GM19099 (cell line): ENCODE measurements around the gene MMP17.

Source experiments
- POLR2A ChIP-seq: IDR thresholded peaks from 3 replicates; pipeline ENCODE4 v1.6.1; 2011; ENCODE audit warnings: low read depth; ENCODE audit not compliant: insufficient read length; ENCODE audit errors: extremely low read depth

MMP17 gene

DNA sequence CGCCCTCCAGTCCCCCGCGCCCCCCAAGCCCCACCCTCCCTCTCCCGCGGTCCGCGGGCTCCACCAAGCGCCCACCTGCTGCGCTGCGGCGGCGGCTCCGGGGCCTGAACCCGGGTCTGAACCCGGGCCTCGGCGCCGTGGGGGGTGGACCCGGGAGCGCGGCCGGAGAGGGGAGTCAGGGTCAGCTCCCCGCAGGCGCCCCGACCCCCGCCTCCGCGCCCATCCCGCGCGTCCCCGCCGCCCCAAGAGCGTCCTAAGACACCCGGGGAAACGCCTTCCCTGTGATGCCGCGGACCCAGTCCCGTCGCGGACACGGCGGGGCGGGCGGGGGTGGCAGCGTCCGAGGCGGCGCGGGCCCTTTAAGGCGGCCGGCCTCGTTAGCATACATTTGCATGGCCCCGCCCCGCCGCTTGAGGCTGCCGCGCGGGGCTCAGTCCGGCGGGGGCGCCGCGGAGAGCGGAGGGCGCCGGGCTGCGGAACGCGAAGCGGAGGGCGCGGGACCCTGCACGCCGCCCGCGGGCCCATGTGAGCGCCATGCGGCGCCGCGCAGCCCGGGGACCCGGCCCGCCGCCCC is at the start of gene MMP17:
Gene MMP17 (plus strand): TSS at position 433 of the 574 bp plus-strand sequence. CDS start 102 bp downstream, at position 535.
- TF ChIP-seq POLR2A = peak; percentile 42

GRCh38 chr12:131779027-131779426 is 49.2 kb upstream of the MMP17 start:
- no peak for TF ChIP-seq POLR2A

GRCh38 chr12:131782061-131782460 is 46.1 kb upstream of the MMP17 start:
- no peak for TF ChIP-seq POLR2A

DNA sequence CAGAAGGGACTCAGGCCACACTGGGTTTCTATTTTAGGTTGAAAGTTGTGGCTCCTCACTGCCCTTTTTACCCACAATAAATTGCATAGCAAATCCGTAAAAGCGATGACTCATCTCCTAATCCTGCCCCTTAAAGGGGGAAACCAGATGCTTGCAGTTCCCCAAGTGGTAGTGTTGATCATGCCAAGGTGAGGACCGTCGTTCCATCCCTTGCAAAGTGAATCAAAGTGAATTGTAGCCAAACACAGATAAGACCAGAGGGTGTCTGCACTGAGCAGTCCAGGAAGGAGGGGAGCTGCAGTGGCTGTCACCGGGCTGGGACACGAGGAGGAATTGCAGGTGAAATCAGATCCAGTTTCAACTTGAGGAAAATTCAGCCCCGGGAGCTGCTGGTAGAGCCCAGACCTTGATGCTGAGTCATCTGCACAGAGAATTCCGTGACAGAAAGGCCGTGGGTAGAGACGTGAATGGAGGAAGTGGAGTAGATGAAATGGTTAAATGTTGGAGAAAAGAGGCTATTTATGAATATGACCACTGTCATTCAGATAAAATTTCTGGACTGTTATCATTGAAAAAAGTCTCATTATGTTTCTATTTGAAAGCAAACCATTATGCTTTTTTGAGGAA is 44.2 kb upstream of the MMP17 start:
- TF ChIP-seq POLR2A = no peak

DNA sequence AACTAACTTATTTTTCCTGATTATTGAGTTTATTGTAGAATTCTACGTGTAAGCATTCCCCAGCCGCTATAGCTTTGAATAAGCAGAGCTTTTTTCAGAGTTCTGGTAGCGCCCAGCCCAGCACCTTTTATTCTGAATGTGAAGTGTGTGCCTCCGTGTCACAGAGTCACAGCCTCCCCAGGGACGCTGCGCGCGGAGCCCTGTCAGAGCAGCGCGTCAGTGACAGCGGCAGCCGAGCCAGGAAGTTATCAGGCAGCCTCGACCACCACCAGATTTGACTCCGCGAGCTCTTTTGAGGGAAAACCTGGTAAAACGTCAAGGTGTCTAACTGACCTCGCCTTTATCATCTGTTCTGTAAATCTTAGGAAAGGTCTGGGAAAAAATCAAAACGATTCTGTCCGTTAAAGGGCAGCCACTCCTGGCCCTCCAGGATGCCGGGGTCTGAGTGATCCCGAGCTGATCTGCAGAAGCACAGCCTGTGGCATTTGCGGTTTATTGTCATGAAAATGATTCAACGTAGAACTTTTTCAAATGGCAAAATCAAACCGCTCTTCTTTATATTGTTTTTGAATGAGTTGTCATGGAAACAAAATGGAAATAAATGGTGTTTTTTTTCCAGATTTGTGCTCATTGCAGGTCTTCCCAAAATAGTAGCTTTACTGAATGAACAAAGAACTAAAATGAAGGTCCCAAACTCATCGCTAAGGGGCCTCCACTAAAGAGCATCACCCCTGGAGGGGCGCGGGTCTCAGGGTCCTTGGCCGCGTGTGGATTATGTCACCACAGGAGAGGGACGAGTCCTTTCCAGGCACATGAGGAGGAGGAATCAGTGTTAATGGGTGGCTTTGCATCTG is 43.1 kb upstream of the MMP17 start:
- no peak for TF ChIP-seq POLR2A

DNA sequence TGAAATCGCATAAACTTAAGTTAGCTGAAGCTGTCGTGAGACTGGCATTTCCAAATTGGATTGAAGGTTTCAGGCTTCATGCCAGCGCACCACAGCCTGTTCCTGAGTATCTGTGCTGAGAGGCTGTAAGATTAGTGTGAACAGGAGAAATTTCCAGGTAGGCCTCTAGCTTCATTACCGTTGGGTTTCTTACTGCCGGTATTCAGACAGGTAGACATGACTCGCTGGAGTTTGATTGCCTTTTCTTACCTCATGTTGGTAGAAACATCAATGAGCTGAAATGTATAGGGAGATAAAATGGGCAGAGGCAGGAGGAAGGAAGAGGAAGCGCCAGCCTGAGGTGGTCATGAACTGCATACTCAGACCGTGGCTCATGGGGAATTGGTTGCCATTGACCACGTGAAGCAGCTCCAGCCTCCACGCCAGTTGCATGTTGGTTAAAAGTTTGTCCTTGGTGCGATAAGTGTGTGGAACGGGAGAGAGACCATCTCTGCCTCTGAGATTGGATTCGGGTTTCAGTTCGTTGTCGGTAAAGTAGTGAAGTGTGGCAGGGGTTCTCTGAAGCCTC is 42.3 kb upstream of the MMP17 start:
- no peak for TF ChIP-seq POLR2A

GRCh38 chr12:131786331-131786730 is 41.9 kb upstream of the MMP17 start:
- no peak for TF ChIP-seq POLR2A

GRCh38 chr12:131787143-131787660 is 41.0 kb upstream of the MMP17 start:
- no peak for TF ChIP-seq POLR2A

GRCh38 chr12:131788070-131788469 is 40.1 kb upstream of the MMP17 start:
- no peak for TF ChIP-seq POLR2A

DNA sequence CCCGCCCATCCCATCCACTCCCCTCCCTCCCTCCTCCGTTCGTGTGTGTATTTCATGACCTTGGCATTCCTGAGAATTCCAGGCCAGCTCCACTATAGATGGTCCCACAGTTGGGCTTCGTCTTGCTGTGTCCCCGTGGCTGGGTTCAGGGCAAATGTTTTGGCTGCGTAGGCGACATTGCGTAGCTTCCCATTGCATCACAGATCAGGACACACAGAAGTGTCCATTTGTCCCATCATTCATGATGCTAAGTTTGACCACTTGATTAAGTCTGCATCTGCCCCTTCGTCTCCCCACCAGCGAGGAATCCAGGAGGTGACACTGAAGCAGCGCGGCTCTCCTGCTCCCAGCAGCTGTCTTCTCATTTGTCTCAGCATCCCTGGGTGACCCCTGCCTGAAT is 38.6 kb upstream of the MMP17 start:
- no peak for TF ChIP-seq POLR2A

DNA sequence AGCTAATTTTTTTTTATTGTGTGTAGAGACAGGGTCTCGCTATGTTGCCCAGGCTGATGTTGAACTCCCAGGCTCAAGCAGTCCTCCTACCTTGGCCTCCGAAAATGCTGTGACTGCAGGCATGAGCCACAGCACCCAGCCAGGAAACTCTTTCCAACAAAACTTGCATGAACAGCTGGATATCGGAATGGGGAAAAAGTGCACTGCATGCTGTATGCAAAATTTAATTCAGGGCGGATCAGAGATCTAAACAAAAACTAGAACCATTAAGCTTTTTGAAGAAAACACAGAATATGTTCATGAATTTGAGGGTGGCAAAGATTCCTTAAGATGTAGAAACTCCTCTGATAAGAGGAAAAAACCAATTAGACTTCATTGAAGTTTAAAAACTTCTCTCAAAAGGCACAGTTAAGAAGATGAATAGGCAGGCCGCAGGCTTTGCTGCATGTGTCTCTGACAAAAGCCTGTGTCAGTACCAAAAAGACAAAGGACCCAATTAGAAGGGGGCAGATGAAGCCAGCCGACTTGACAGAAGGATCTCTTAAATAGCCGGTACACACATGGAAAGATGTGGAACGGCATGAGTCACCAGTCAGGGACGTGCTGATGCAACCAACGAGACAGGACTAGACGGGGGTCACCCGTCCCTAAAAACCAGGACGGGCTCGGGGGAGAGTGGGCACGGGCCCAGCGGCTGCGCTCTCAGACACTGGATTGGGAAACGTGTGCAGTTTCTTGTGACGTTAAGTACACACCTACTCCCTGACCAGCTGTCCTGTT is 34.8 kb upstream of the MMP17 start:
- TF ChIP-seq POLR2A = no peak

DNA sequence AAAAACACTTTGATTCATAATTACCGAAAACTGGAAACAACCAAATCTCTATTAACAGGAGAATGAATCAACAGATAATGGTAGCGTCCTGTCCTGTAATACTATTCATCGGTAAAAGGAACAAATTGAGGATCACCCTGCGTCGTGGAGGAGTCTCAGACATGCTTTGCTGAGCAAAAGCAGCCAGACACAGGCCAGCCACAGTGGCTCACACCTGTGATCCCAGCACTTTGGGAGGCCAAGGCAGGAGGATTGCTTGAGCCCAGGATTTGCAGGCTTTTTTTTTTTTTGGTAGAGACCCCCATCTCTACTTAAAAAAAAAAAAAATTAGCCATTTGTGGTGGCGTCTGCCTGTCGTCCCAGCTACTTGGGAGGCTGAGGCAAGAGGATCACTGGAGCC is 34.1 kb upstream of the MMP17 start:
- no peak for TF ChIP-seq POLR2A

- TF ChIP-seq POLR2A = no peak
Measured at GRCh38 chr12:131794573-131794972, 33.6 kb upstream of the MMP17 start.

- TF ChIP-seq POLR2A = no peak
Measured at GRCh38 chr12:131795064-131795463, 33.1 kb upstream of the MMP17 start.

DNA sequence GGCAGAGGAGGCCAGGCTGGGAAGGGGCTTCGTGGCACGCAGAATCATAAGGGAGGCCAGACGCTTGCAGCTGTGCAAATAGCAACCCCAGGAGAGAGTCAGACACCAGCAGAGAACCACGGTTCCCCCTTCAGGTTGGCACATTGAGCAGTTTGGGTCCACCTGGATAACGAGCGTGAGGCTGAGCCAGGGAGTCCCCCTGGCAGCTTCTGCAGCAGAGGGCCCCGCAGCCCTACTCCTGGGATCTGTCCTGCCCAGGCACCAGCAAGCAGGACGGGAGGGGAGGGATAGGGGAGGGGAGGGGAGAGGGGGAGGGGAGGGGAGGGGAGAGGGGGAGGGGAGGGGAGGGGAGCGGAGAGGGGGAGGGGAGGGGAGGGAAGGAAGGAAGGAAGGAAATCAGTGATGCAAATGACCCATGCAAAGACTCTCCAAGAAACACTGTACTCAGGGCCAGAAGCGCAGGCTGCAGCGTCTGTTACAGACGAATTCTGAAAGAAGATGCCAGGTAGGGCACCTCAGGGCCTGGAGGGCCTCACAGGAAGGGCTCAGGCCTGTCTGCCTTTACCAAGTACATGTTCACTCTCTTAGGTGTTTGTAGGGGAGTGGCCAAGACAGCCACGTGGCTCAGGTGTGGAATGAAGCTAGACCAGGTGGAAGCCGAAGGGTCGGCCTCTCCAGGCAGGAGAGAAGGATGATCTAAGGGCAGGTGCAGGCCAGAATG is 32.3 kb upstream of the MMP17 start:
- no peak for TF ChIP-seq POLR2A

DNA sequence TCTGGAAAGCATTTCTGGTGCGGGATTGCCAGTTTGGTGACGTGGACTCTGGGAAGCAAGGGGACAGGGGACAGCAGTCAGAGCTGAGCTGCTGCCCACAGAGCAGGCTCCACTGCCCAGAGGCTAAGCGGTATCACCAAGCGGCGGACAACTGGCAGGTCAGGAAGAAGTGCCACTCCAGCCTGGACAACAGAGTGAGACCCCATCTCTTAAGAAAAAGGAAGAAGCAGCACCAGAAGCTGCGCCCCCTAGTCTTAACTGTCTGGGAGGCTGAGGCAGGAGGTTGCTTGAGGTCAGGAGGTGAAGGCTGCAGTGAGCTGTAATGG is 31.8 kb upstream of the MMP17 start:
- TF ChIP-seq POLR2A = no peak
